GM19395 (cell line): Measurements from ENCODE around the gene TAF1B.

Experiments used
- ATAC-seq: cut with Tn5 transposase; IDR thresholded peaks from one replicate; pipeline ENCODE4 v1.9.1; 2021; ENCODE audit warnings: mild to moderate bottlenecking, moderate library complexity; ENCODE audit not compliant: unreplicated experiment

The TAF1B gene

GRCh38 chr2:9982248-9982647, 139.0 kb downstream of the TAF1B start:
- no peak for ATAC-seq

- no peak for ATAC-seq
Measured at GRCh38 chr2:9982891-9983290, 139.6 kb downstream of the TAF1B start.

GRCh38 chr2:9983401-9984216, 140.3 kb downstream of the TAF1B start:
- no peak for ATAC-seq
